GM19468 (cell line): ENCODE measurements around the gene PPP1R2B.

ENCODE experiments used
- ATAC-seq: cut with Tn5 transposase; IDR thresholded peaks from one replicate; pipeline ENCODE4 v1.9.1; 2021; ENCODE audit warnings: mild to moderate bottlenecking, moderate library complexity, moderate number of reproducible peaks; ENCODE audit not compliant: unreplicated experiment; ENCODE audit errors: extremely low read depth

Gene PPP1R2B

DNA sequence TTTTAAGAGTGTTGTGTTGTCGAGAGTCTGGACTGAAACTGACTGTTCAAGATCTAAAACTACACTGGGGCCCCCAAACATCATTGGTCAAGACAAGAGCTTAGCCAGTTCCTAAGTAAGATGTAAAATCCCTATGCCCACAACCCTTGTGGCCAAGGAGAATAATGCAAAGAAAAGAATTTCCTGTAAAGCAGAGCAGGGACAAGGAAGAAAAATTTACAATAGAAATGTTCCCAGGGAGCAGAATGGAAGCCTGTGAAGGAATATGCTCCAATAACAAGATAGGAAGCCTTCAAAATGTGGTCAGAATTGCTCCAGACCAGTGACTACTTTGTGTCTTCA is 20.4 kb downstream of the PPP1R2B start:
- no peak for ATAC-seq

DNA sequence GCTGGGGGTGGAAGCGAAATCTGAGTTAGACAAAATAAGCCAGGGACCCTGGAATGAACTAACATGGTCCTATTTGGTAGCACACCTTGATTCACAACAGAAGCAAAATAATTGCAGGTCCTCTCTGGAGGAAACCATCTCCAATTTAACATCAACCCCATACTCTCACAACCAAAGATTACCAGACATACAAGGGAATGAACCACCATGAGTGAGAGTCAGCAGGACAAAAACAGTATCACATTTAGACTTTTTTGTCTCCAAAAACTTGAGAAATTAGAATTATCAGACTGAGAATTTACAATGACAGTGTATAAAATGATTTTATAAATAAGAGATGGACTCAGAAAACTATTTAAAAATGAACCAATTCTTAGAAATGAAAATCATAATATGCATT is 21.1 kb downstream of the PPP1R2B start:
- no peak for ATAC-seq

DNA sequence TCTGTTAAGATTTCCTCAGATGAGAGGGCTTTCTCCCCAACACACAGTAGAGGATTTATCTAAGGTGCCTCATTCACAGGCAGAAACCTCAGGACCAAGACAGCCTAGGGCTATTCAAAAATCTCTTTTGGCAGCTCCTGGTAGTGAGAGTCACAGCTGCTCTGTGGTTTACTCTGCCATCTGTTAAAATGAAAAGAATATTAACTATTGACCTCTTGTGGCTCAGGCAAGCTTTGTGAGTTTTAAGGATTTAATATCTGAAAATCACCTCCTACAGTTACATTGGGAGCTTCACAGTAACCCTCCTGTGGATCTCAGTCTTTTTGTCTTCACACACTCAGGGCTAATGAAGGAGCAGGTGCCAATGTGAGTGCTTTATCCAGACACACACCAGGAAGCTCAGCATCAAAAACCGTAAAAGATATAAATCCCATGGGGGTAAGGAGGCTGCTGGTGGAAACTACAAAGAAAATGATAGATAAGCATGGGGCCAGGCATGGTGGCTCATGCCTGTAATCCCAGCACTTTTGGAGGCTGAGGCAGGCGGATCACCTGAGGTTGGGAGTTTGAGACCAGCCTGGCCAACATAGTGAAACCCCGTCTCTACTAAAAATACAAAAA is 29.7 kb downstream of the PPP1R2B start:
- peak; percentile 90 for ATAC-seq

DNA sequence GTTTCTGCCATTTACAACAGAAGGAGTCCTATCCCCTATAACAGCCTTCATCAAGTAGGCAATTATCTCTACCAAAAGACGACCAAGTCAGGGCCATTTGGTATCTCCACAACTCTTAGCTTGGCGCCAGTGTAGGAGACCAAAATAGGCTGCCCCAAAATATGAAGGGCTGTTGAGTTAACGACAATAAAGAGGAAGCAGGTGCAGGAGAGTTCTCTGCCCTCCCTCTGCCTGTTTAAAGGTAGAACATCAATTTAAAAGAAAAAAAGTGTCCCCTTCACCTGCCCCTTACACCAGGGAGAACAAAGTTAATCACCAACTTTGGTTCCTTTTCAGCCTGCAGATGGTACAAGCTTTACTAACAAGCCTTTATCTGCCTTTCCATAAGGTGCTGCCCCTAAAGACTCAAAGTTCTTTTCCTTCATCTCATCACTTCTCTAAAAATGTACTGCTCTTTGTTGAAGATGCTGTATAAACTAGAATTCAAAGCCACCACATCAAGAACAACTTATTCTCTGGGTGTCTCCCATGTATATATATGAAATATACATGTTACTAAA is 33.3 kb downstream of the PPP1R2B start:
- ATAC-seq = no peak

DNA sequence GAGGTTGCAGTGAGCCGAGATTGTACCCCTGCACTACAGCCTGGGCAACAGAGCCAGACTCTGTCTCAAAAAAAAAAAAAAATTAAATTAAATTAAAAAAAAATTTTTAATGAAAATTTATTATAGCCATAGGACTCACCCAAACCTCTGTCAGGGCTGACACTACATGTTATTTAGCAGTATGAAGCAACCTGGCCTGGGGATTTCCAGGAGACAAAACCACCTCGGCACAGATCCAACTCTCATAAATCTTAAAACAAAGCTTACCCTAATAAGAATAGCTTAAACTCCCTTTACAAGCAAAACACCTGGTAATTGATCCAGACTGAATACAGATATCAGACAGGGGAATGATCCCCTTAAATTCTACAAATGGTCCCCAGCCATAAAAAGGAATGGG is 38.4 kb downstream of the PPP1R2B start:
- ATAC-seq = no peak

DNA sequence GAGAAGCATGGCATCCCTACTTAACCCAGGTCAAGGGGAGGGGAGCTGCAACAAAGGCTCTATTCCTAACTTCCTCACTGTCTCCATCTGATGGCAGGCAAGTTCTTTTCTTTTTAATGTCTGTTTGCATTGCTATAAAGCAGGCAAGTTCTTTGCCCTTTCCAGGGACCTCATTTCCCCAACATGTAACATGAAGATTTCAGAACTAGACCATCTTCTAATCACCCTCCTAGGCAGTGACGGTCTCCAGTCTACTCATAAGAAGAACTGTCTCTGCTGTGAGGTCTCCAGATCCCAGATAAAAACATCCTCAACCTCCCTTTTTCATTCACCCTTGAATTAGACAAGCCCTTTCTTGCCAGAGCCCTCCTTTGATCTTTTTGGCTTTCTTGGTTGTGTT is 42.1 kb downstream of the PPP1R2B start:
- ATAC-seq = no peak

DNA sequence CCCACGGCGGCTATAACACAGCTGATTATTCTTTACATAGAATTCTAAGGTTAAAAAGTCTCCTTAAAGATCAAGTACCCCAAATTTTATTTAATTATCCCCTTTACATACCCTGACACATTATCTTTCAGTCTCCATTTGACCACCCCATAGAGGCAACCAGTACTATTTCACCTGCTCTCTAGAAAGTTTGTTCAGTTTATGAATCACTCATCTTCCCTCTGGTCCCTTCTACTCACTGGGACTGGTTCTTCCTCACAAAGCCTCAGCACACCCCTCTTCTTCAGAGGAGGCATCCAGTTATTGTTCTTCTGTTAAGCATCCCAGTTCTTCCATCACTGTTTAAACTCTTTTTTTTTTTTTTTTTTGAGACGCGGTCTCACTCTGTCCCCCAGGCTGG is 42.8 kb downstream of the PPP1R2B start:
- ATAC-seq = no peak

DNA sequence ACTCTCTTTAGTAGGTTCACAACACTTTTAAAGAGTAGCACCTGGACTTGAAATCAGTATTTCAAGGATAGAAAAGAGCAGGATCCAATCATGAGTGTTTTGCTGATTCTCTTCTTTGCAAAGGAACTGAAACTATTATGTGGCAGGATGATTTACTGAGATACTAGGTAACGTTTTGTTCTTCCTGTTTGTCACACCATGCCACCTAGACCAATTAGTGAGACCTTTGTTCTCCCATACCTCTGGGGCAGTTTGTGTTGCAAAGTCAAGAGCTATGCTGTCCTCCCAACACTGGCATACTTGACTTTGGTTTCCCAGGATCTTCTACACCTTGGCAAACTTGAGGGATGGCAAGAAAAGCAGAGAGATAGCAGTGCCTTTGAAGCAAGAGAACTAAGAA is 43.4 kb downstream of the PPP1R2B start:
- peak; percentile 73 for ATAC-seq

DNA sequence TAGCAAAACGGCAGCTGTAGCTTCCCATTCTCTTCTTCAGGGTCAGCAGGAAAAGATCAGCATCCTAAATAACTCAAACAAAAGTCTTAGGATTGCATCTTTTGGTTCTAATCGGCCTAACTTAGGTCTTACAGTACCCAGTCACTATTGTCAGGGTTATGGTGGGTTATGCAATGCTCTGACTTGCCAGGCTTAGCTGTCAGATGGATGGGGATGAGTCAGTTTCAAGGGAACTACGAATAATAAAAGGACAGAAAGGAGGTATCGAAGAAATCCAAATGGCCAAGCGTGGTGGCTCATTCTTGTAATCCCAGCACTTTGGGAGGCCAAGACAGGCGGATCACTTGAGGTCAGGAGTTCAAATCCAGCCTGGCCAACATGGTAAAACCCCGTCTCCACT is 46.5 kb downstream of the PPP1R2B start:
- ATAC-seq = no peak
